Suppressor macrophage treated with lipopolysaccharide for 1 hour (primary cell): ENCODE measurements around the gene PRODH2.
A peak's percentile ranks its signal among the peaks of the same experiment; 100 is the strongest.
"Not testable (repeated sequence)": the region's sequence is repeated elsewhere in the genome, so short reads cannot be mapped to it uniquely, and the experiment has no call there.

ENCODE experiments used
- DNase-seq, 3 donors: peaks; one replicate each; pipeline ENCODE4 v3.0.0-alpha.2; 2020 to 2022

Gene PRODH2

GRCh38 chr19:35796645-35797542 is 15.8 kb downstream of the PRODH2 start:
- no peak for DNase-seq

- not testable (repeated sequence) for DNase-seq
Measured at GRCh38 chr19:35795564-35795963, 17.1 kb downstream of the PRODH2 start.

- DNase-seq = peak in 2 of 3 donors; percentile 8 to 33
Measured at GRCh38 chr19:35793381-35794165, 19.1 kb downstream of the PRODH2 start.

GRCh38 chr19:35792888-35793287 is 19.8 kb downstream of the PRODH2 start:
- DNase-seq = no peak

GRCh38 chr19:35792312-35792711 is 20.3 kb downstream of the PRODH2 start:
- DNase-seq = no peak

GRCh38 chr19:35791814-35792279 is 20.8 kb downstream of the PRODH2 start:
- DNase-seq = no peak

- DNase-seq = no peak
Measured at GRCh38 chr19:35790981-35791813, 21.4 kb downstream of the PRODH2 start.

GRCh38 chr19:35789978-35790944 is 22.4 kb downstream of the PRODH2 start:
- no peak for DNase-seq

GRCh38 chr19:35789195-35789977 is 23.3 kb downstream of the PRODH2 start:
- DNase-seq = no peak

GRCh38 chr19:35788205-35788960 is 24.3 kb downstream of the PRODH2 start:
- DNase-seq = no peak

- no peak for DNase-seq
Measured at GRCh38 chr19:35787227-35787799, 25.3 kb downstream of the PRODH2 start.

GRCh38 chr19:35786299-35787160 is 26.1 kb downstream of the PRODH2 start:
- no peak for DNase-seq

GRCh38 chr19:35785339-35785627 is 27.4 kb downstream of the PRODH2 start:
- no peak for DNase-seq

- no peak for DNase-seq
Measured at GRCh38 chr19:35784503-35785338, 27.9 kb downstream of the PRODH2 start.

GRCh38 chr19:35783469-35784434 is 28.9 kb downstream of the PRODH2 start:
- no peak for DNase-seq

- DNase-seq = no peak
Measured at GRCh38 chr19:35782589-35782988, 30.1 kb downstream of the PRODH2 start.

- no peak for DNase-seq
Measured at GRCh38 chr19:35781650-35782049, 31.0 kb downstream of the PRODH2 start.
